Colonic mucosa (tissue), 4 donors: ENCODE results near the gene DUSP16. TPM values are rescaled to one million over a fixed set of nuclear protein-coding genes. Genes with fewer than 3 reads are reported as not detected.

Source experiments
- DNase-seq: peaks from one replicate; pipeline ENCODE4 v3.0.0-alpha.2; 2020
- H3K27ac ChIP-seq: fragments of 200-600 bp; one replicate; pipeline ENCODE4 v1.8.0; 2021
- H3K27me3 ChIP-seq: fragments of 200-600 bp; one replicate; pipeline ENCODE4 v1.8.0; 2021
- H3K36me3 ChIP-seq: fragments of 200-600 bp; one replicate; pipeline ENCODE4 v1.8.0; 2021
- H3K4me1 ChIP-seq: fragments of 200-600 bp; one replicate; pipeline ENCODE4 v1.8.0; 2021; ENCODE audit warnings: mild to moderate bottlenecking
- H3K4me3 ChIP-seq: fragments of 200-600 bp; one replicate; pipeline ENCODE4 v1.8.0; 2021
- H3K9ac ChIP-seq, 2 donors: one replicate each; pipeline ENCODE4 v1.7.0; 2013; ENCODE audit warnings: control low read depth in 2 of 2, low read depth in 2 of 2, low read length in 2 of 2
- H3K9me3 ChIP-seq: fragments of 200-600 bp; one replicate; pipeline ENCODE4 v1.8.0; 2021
- CTCF ChIP-seq: fragments of 200-600 bp; IDR thresholded peaks from one replicate; pipeline ENCODE4 v1.8.0; 2022; ENCODE audit warnings: antibody characterized with exemption, mild to moderate bottlenecking
- intact Hi-C: fragments of 100-400 bp; cut with DNase I; formaldehyde crosslinking; loops from one replicate; pipeline ENCODE4 v1.14.1; 2022
- total RNA-seq, 2 donors: library from RNA; stranded (reverse); fragmentation: NEBNext Ultra II Directional in 1 of 2; extraction: Animal tissue kit (Norgen Biotek cat#: 25700) in 1 of 2; gene quantifications; one replicate each; pipeline ENCODE4 v1.2.1, GENCODE V29; 2021
- donor health status: healthy.
- donor health status: DM: no; HTN: no; CAD: no.
- donor health status: DM: no; HTN: no; CAD: no.

Gene DUSP16
- total RNA-seq, 2 donors from 2014 or later = 47.5 to 60.2 TPM

DNA sequence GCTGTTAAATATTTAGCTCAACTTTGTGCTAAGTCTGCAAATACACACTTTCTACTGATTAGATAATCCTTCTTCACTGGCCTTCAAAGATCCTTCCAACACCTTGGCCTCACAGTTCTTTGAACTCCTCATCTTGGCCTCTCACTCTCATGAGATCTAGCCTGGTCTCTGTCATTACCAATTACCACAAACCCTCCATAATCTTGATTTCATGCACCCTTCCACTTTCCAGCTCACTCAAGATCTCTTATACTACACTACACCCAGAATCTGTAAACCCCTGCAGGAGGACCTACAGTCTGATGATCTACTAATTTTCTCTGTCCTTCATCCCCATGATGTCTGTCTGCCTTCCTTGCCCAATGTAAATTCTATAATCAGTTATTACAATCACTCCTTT, 71.1 kb downstream of the DUSP16 start:
- peaks cover 4% of the 10 kb centered on the region for H3K36me3 ChIP-seq
- H3K4me1 ChIP-seq = no peaks in the 10 kb centered on the region
- no peak overlapping the region for H3K27ac ChIP-seq
- no peak overlapping the region for H3K4me3 ChIP-seq
- no peak for TF ChIP-seq CTCF
- H3K27me3 ChIP-seq = no peaks in the 10 kb centered on the region
- no peaks in the 10 kb centered on the region for H3K9me3 ChIP-seq
- DNase-seq = no peak
- intact Hi-C loops = no loop called here
- no peak overlapping the region for H3K9ac ChIP-seq

GRCh38 chr12:12488823-12489550, 73.7 kb downstream of the DUSP16 start:
- Histone ChIP-seq H3K9ac (no peak overlapping the region), H3K27me3 (no peaks in the 10 kb centered on the region), H3K9me3 (no peaks in the 10 kb centered on the region), H3K27ac (no peak overlapping the region), H3K4me3 (no peak overlapping the region), H3K4me1 (no peaks in the 10 kb centered on the region), H3K36me3 (peaks cover 4% of the 10 kb centered on the region)
- intact Hi-C loops = no loop called here
- DNase-seq = no peak
- TF ChIP-seq CTCF = no peak

DNA sequence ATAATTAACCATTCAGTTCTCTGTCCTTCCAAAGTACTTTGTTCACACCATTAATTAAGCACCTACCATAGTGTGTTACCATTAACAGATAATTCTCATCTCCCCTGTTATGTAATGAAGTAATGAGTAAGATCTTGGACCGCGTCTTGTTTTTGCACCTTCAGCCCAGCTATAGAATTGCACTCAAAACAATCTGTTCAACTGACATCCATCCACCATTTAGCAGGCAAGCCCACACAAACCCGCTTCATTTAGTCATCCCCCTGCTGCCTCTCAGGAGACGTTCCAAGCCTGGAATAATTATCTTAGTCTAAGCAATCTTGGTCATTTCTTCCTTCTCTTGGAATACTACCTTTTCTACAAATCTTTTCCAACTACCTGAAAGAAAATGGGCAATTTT, 74.4 kb downstream of the DUSP16 start:
- TF ChIP-seq CTCF = no peak
- H3K9me3 ChIP-seq = no peaks in the 10 kb centered on the region

GRCh38 chr12:12487490-12487889, 75.2 kb downstream of the DUSP16 start:
- Histone ChIP-seq H3K9ac (no peak overlapping the region), H3K36me3 (peaks cover 4% of the 10 kb centered on the region)

More for the DNA sequence above, 74.4 kb downstream of the DUSP16 start:
- intact Hi-C loops = no loop called here
- H3K4me1 ChIP-seq = no peaks in the 10 kb centered on the region
- DNase-seq = no peak
- H3K9ac ChIP-seq = no peak overlapping the region
- H3K36me3 ChIP-seq = peaks cover 4% of the 10 kb centered on the region
- no peak overlapping the region for H3K27ac ChIP-seq
- no peak overlapping the region for H3K4me3 ChIP-seq
- no peaks in the 10 kb centered on the region for H3K27me3 ChIP-seq

GRCh38 chr12:12486661-12487240, 75.9 kb downstream of the DUSP16 start:
- Histone ChIP-seq H3K4me3 (no peak overlapping the region), H3K27ac (no peak overlapping the region), H3K9me3 (no peaks in the 10 kb centered on the region), H3K4me1 (no peaks in the 10 kb centered on the region), H3K36me3 (peaks cover 4% of the 10 kb centered on the region), H3K27me3 (no peaks in the 10 kb centered on the region), H3K9ac (no peak overlapping the region)
- DNase-seq = no peak
- intact Hi-C loops = no loop called here
- TF ChIP-seq CTCF = no peak

More at GRCh38 chr12:12487490-12487889, 75.2 kb downstream of the DUSP16 start:
- intact Hi-C loops = no loop called here
- Histone ChIP-seq H3K4me1 (no peaks in the 10 kb centered on the region), H3K4me3 (no peak overlapping the region), H3K9me3 (no peaks in the 10 kb centered on the region), H3K27me3 (no peaks in the 10 kb centered on the region), H3K27ac (no peak overlapping the region)
- DNase-seq = no peak
- TF ChIP-seq CTCF = no peak
